Panc1 (cell line): ENCODE measurements around the gene GIMAP1. TPM values are rescaled to one million over a fixed set of nuclear protein-coding genes. Genes with fewer than 3 reads are reported as not detected.

ENCODE experiments used
- ATAC-seq: fragments of 200-7000 bp; cut with Tn5 transposase; 2 replicates; pipeline ENCODE4 v1.9.1; 2020; ENCODE audit warnings: mild to moderate bottlenecking, moderate library complexity
- BruUV-seq: library from RNA; stranded (reverse); fragments of 400-500 nt; replicated peaks from 2 replicates; lab custom pipeline; 2021; lab: Mats Ljungman, UMichigan
- CTCF ChIA-PET: fragments of 300-600 bp; sonication (Branson Sonifier 250); formaldehyde crosslinking; loops from one replicate; lab custom pipeline; 2022; ENCODE audit warnings: antibody characterized with exemption; lab: Charles Lee
- POLR2A ChIA-PET: fragments of 300-600 bp; sonication (Branson Sonifier 250); formaldehyde crosslinking; loops from one replicate; lab custom pipeline; 2022; ENCODE audit warnings: antibody characterized with exemption; lab: Charles Lee
- DNase-seq: peaks from one replicate; pipeline ENCODE4 v3.0.0-alpha.2; 2010; ENCODE audit warnings: low read depth, low spot score
- H3K27ac ChIP-seq: 2 replicates; pipeline ENCODE4 v1.5.1; 2011; ENCODE audit warnings: mild to moderate bottlenecking, low read length, inconsistent platforms
- H3K27me3 ChIP-seq: fragments of 200-500 bp; sonication (Bioruptor generic); 2 replicates; pipeline ENCODE4 v1.6.0; 2014; ENCODE audit warnings: low read length, inconsistent platforms; ENCODE audit not compliant: control insufficient read depth, insufficient read depth
- H3K36me3 ChIP-seq: fragments of 200-500 bp; sonication (Bioruptor generic); 2 replicates; pipeline ENCODE4 v1.5.1; 2014; ENCODE audit warnings: inconsistent platforms, mild to moderate bottlenecking, low read length, moderate library complexity; ENCODE audit not compliant: control insufficient read depth, insufficient read depth
- H3K4me1 ChIP-seq: 2 replicates; pipeline ENCODE4 v1.5.1; 2011; ENCODE audit warnings: inconsistent platforms, mild to moderate bottlenecking, low read length, moderate library complexity; ENCODE audit not compliant: control insufficient read depth, insufficient read depth
- H3K4me3 ChIP-seq, 2 experiments: 2 replicates each; pipeline ENCODE4 v1.5.1; 2011 to 2012; ENCODE audit warnings: low read depth in 2 of 2, low read length in 2 of 2, mild to moderate bottlenecking in 2 of 2, inconsistent platforms in 1 of 2, moderate library complexity in 1 of 2
- H3K9me3 ChIP-seq: fragments of 200-500 bp; sonication (Bioruptor generic); 2 replicates; pipeline ENCODE4 v1.5.1; 2014; ENCODE audit warnings: low read depth, mild to moderate bottlenecking, inconsistent platforms, low read length, moderate library complexity; ENCODE audit not compliant: control insufficient read depth, insufficient read depth
- CTCF ChIP-seq: fragments of 450-650 bp; IDR thresholded peaks from 2 replicates; pipeline ENCODE4 v1.5.1; 2017; ENCODE audit warnings: mild to moderate bottlenecking
- POLR2AphosphoS5 ChIP-seq: IDR thresholded peaks from 2 replicates; pipeline ENCODE4 v1.6.1; 2012; ENCODE audit warnings: mild to moderate bottlenecking, low read depth, low read length, moderate library complexity
- REST ChIP-seq, 2 experiments: IDR thresholded peaks; 2 replicates each; pipeline ENCODE4 v1.6.1; 2011 to 2012; ENCODE audit warnings: low read depth in 2 of 2, control low read depth in 1 of 2, low read length in 1 of 2, mild to moderate bottlenecking in 1 of 2, moderate library complexity in 1 of 2; ENCODE audit not compliant: insufficient read depth in 1 of 2
- SIN3A ChIP-seq: IDR thresholded peaks from 2 replicates; pipeline ENCODE4 v1.6.1; 2012; ENCODE audit warnings: low read depth, mild to moderate bottlenecking, low read length, moderate library complexity, borderline replicate concordance; ENCODE audit not compliant: insufficient read depth
- TCF7L2 ChIP-seq: IDR thresholded peaks from 2 replicates; pipeline ENCODE4 v1.6.1; 2011; ENCODE audit warnings: mild to moderate bottlenecking, low read depth, low read length, inconsistent platforms
- in situ Hi-C: cut with HindIII; loops from 2 replicates; pipeline ENCODE4 v1.10.0; 2016; ENCODE audit warnings: low sequenced_read_pairs, low pct_unique_long_range_greater_than_20kb
- intact Hi-C: fragments of 100-400 bp; cut with micrococcal nuclease; formaldehyde crosslinking; loops from one replicate; pipeline ENCODE4 v1.10.0; 2022; ENCODE audit not compliant: unreplicated experiment
- total RNA-seq: library from RNA; stranded (reverse); gene quantifications from one replicate; pipeline ENCODE4 v1.2.1, GENCODE V29; 2021; ENCODE audit not compliant: unreplicated experiment

The GIMAP1 gene
- total RNA-seq, 1 experiment from 2014 or later = 0.05 TPM

GRCh38 chr7:150738092-150738491, 21.7 kb downstream of the GIMAP1 start:
- ChIA-PET CTCF (no interaction called here), POLR2A (no interaction called here)
- TF ChIP-seq POLR2AphosphoS5 (no peak), TCF7L2 (no peak), CTCF (no peak), REST (IDR thresholded peaks at IDR 0.05; ENCODE audit: insufficient read depth in 1 of 2, low read depth in 2 of 2, low read length in 1 of 2) (no peak), SIN3A (no peak)
- Histone ChIP-seq H3K36me3 (no peaks in the 10 kb centered on the region), H3K4me3 (no peak overlapping the region), H3K27ac (no peak overlapping the region), H3K9me3 (no peaks in the 10 kb centered on the region), H3K27me3 (peaks cover 18% of the 10 kb centered on the region), H3K4me1 (no peaks in the 10 kb centered on the region; the same call in 1 of the 2 replicates)
- no peak for ATAC-seq
- no TSS peak for BruUV-seq
- intact Hi-C loops (no loop called here), in situ Hi-C loops (no loop called here)
- no peak for DNase-seq

- peaks cover 18% of the 10 kb centered on the region for H3K27me3 ChIP-seq
- intact Hi-C loops (no loop called here), in situ Hi-C loops (no loop called here)
- TF ChIP-seq CTCF (no peak), TCF7L2 (no peak), SIN3A (no peak), REST (IDR thresholded peaks at IDR 0.05; ENCODE audit: insufficient read depth in 1 of 2, low read depth in 2 of 2, low read length in 1 of 2) (no peak), POLR2AphosphoS5 (no peak)
- no peaks in the 10 kb centered on the region for H3K9me3 ChIP-seq
- H3K4me1 ChIP-seq = no peaks in the 10 kb centered on the region; the same call in 1 of the 2 replicates
- DNase-seq (no peak), ATAC-seq (no peak)
- BruUV-seq = no TSS peak
- no peak overlapping the region for H3K27ac ChIP-seq
- POLR2A ChIA-PET = no interaction called here
- no peak overlapping the region for H3K4me3 ChIP-seq
- H3K36me3 ChIP-seq = no peaks in the 10 kb centered on the region
- CTCF ChIA-PET = no interaction called here
Measured at GRCh38 chr7:150738591-150739001, 22.2 kb downstream of the GIMAP1 start.
